Stimulated activated CD8-positive, alpha-beta memory T cell treated with anti-CD3 and anti-CD28 coated beads, Interleukin-15, amount 100 ng/mL, for 24 hours (primary cell): ENCODE data around the gene ACSS2.
"Not testable (repeated sequence)": the region's sequence is repeated elsewhere in the genome, so short reads cannot be mapped to it uniquely, and the experiment has no call there.

ENCODE experiments used
- DNase-seq: peaks from one replicate; pipeline ENCODE4 v3.0.0-alpha.2; 2020; ENCODE audit warnings: low read depth

ACSS2 gene

GRCh38 chr20:34874094-34874654, 2.2 kb upstream of the ACSS2 start:
- no peak for DNase-seq

GRCh38 chr20:34875642-34876405, 588 bp upstream of the ACSS2 start:
- DNase-seq = no peak

- no peak for DNase-seq
Observed at GRCh38 chr20:34880215-34880850, 3.9 kb downstream of the ACSS2 start.

GRCh38 chr20:34880971-34881370, 4.6 kb downstream of the ACSS2 start:
- DNase-seq = not testable (repeated sequence)

GRCh38 chr20:34881689-34882088, 5.3 kb downstream of the ACSS2 start:
- DNase-seq = no peak

GRCh38 chr20:34883087-34883688, 6.8 kb downstream of the ACSS2 start:
- no peak for DNase-seq

- DNase-seq = no peak
Observed at GRCh38 chr20:34883809-34884208, 7.4 kb downstream of the ACSS2 start.

- DNase-seq = no peak
Observed at GRCh38 chr20:34884260-34884659, 7.8 kb downstream of the ACSS2 start.

GRCh38 chr20:34886122-34886521, 9.7 kb downstream of the ACSS2 start:
- DNase-seq = no peak

- no peak for DNase-seq
Observed at GRCh38 chr20:34887023-34887422, 10.6 kb downstream of the ACSS2 start.

GRCh38 chr20:34888468-34888867, 12.1 kb downstream of the ACSS2 start:
- no peak for DNase-seq

- DNase-seq = no peak
Observed at GRCh38 chr20:34891166-34892062, 15.0 kb downstream of the ACSS2 start.

- DNase-seq = no peak
Observed at GRCh38 chr20:34892671-34893070, 16.3 kb downstream of the ACSS2 start.

- no peak for DNase-seq
Observed at GRCh38 chr20:34894723-34895122, 18.3 kb downstream of the ACSS2 start.

- DNase-seq = no peak
Observed at GRCh38 chr20:34895465-34895864, 19.1 kb downstream of the ACSS2 start.

GRCh38 chr20:34896086-34896621, 19.7 kb downstream of the ACSS2 start:
- no peak for DNase-seq

GRCh38 chr20:34898129-34898528, 21.7 kb downstream of the ACSS2 start:
- DNase-seq = not testable (repeated sequence)

- not testable (repeated sequence) for DNase-seq
Observed at GRCh38 chr20:34898731-34899130, 22.3 kb downstream of the ACSS2 start.

- DNase-seq = no peak
Observed at GRCh38 chr20:34904202-34904621, 27.8 kb downstream of the ACSS2 start.

- no peak for DNase-seq
Observed at GRCh38 chr20:34907616-34908469, 31.4 kb downstream of the ACSS2 start.

- DNase-seq = no peak
Observed at GRCh38 chr20:34915131-34915530, 38.7 kb downstream of the ACSS2 start.
